ENCODE data around the gene MED9. TPM values are rescaled to one million over a fixed set of nuclear protein-coding genes. Genes with fewer than 3 reads are reported as not detected.
A peak's percentile ranks its signal among the peaks of the same experiment; 100 is the strongest.

Gene MED9
- total and polyA plus RNA-seq, 2 of the 4 experiments (the other 2 are of a cell fraction): 6.1 to 10.1 TPM

GRCh38 chr17:17434477-17434876 lies 42.3 kb upstream of the MED9 start:
- Histone ChIP-seq H2AK9ac (replicated peaks; ENCODE audit: low read depth, low read length, poor library complexity) (no peak overlapping the region), H3K9ac (ENCODE audit: low read depth, low read length) (0 out of 2 replicates have a peak overlapping the region, but pooled peaks have one; percentile 5), H3K4me3 (ENCODE audit: insufficient read depth, low read depth, low read length) (no peak overlapping the region), H3K4me1 (ENCODE audit: control insufficient read depth, insufficient read depth, low read length) (peaks cover 14% of the 10 kb centered on the region), H2BK120ac (ENCODE audit: low read depth, low read length) (peak overlapping the region; percentile 94), H4K91ac (ENCODE audit: insufficient read depth, low read depth, low read length) (peak overlapping the region; percentile 87), H3K23ac (ENCODE audit: low read depth, low read length) (peak overlapping the region; percentile 91), H2BK20ac (ENCODE audit: low read depth, low read length) (peak overlapping the region; percentile 96), H3K27me3 (ENCODE audit: control insufficient read depth, insufficient read depth, low read length) (no peaks in the 10 kb centered on the region), H4K20me1 (ENCODE audit: insufficient read depth, low read length) (peaks cover 3% of the 10 kb centered on the region; the same call in 1 of the 2 replicates), H2BK5ac (ENCODE audit: low read depth, low read length, poor library complexity, severe bottlenecking) (peak overlapping the region; percentile 81), H3K79me1 (ENCODE audit: low read depth in 1 of 2, low read length in 2 of 2) (no peaks in the 10 kb centered on the region), H3K27ac (ENCODE audit: insufficient read depth, low read length) (peak overlapping the region; percentile 73), H3K4ac (ENCODE audit: low read depth, low read length) (peak overlapping the region; percentile 91), H4K8ac (ENCODE audit: low read depth in 2 of 2, low read length in 2 of 2) (peak overlapping the region; percentile 52 to 61), H3K14ac (replicated peaks; ENCODE audit: low read depth, low read length) (peak overlapping the region; percentile 84), H3K4me2 (ENCODE audit: low read depth, low read length) (no peak overlapping the region), H3K36me3 (ENCODE audit: control insufficient read depth, insufficient read depth, low read length) (no peaks in the 10 kb centered on the region), H2AK5ac (ENCODE audit: low read depth, low read length) (peak overlapping the region; percentile 63), H2BK15ac (ENCODE audit: low read depth, low read length) (peak overlapping the region; percentile 75), H4K5ac (ENCODE audit: low read depth, low read length) (no peak overlapping the region; the same call in 1 of the 2 replicates), H3K56ac (ENCODE audit: extremely low read depth, insufficient read depth, low read length) (peak overlapping the region; percentile 65; the same call in 1 of the 2 replicates), H3K9me3 (ENCODE audit: control insufficient read depth, insufficient read depth, low read length) (peaks cover 2% of the 10 kb centered on the region; the same call in 1 of the 2 replicates), H2AFZ (replicated peaks; ENCODE audit: low read length, poor library complexity) (no peak overlapping the region), H3K18ac (ENCODE audit: low read depth, low read length) (peak overlapping the region; percentile 43), H3K9me1 (ENCODE audit: insufficient read depth, low read length) (peaks cover 18% of the 10 kb centered on the region)
- TF ChIP-seq RCOR1 (IDR thresholded peaks at IDR 0.05; ENCODE audit: insufficient replicate concordance, low read length) (no peak), CTCF (conservative IDR thresholded peaks at IDR 0.05; ENCODE audit: low read depth, low read length) (no peak), CEBPB (IDR thresholded peaks at IDR 0.05; ENCODE audit: low read depth, low read length) (peak; percentile 94)
- CTCF ChIA-PET: no interaction called here
- intact Hi-C loops (cut with micrococcal nuclease) (no loop called here), in situ Hi-C loops (cut with MboI; ENCODE audit: low sequenced_read_pairs) (no loop called here), dilution Hi-C loops (cut with HindIII; ENCODE audit: low sequenced_read_pairs, unreplicated experiment) (no loop called here)
- WGBS, 2 experiments (ENCODE audit: extremely low coverage in 2 of 2, insufficient read length in 1 of 2): no CpG with 5 or more reads among the region's 2 CpGs
- no TSS peak for BruUV-seq (replicated peaks)
- POLR2A ChIA-PET (ENCODE audit: unreplicated experiment): no interaction called here
- ATAC-seq (ENCODE audit: low read depth) (no peak), DNase-seq (no peak)
